PFSK-1 (cell line): ENCODE results near the gene YIF1A.
A peak's percentile ranks its signal among the peaks of the same experiment; 100 is the strongest.

Source experiments
- FOXP2 ChIP-seq: optimal IDR thresholded peaks from 2 replicates; pipeline ENCODE3; 2011; ENCODE audit warnings: borderline replicate concordance, control low read depth, inconsistent platforms; ENCODE audit not compliant: insufficient read depth; ENCODE audit errors: extremely low read length, extremely low read depth
- POLR2AphosphoS5 ChIP-seq: IDR thresholded peaks from 2 replicates; pipeline ENCODE4 v1.6.1; 2012; ENCODE audit warnings: low read depth, mild to moderate bottlenecking, control low read depth, low read length, moderate library complexity
- SIN3A ChIP-seq: IDR thresholded peaks from 2 replicates; pipeline ENCODE4 v1.6.1; 2012; ENCODE audit warnings: mild to moderate bottlenecking, low read length, moderate library complexity, borderline replicate concordance; ENCODE audit not compliant: insufficient read depth
- TAF1 ChIP-seq: IDR thresholded peaks from 2 replicates; pipeline ENCODE4 v1.6.1; 2012; ENCODE audit warnings: low read length, control low read depth, borderline replicate concordance; ENCODE audit not compliant: insufficient read depth
- TF ChIP-seq, protein P1 (sequence below), 2 experiments: IDR thresholded peaks; 2 replicates each; pipeline versions ENCODE4 v1.6.1 to v1.8.0; 2011 to 2012; ENCODE audit warnings: low read depth in 2 of 2, low read length in 2 of 2, control low read depth in 1 of 2, inconsistent platforms in 1 of 2, mild to moderate bottlenecking in 1 of 2, moderate library complexity in 1 of 2; ENCODE audit not compliant: insufficient read depth in 1 of 2

YIF1A gene

DNA sequence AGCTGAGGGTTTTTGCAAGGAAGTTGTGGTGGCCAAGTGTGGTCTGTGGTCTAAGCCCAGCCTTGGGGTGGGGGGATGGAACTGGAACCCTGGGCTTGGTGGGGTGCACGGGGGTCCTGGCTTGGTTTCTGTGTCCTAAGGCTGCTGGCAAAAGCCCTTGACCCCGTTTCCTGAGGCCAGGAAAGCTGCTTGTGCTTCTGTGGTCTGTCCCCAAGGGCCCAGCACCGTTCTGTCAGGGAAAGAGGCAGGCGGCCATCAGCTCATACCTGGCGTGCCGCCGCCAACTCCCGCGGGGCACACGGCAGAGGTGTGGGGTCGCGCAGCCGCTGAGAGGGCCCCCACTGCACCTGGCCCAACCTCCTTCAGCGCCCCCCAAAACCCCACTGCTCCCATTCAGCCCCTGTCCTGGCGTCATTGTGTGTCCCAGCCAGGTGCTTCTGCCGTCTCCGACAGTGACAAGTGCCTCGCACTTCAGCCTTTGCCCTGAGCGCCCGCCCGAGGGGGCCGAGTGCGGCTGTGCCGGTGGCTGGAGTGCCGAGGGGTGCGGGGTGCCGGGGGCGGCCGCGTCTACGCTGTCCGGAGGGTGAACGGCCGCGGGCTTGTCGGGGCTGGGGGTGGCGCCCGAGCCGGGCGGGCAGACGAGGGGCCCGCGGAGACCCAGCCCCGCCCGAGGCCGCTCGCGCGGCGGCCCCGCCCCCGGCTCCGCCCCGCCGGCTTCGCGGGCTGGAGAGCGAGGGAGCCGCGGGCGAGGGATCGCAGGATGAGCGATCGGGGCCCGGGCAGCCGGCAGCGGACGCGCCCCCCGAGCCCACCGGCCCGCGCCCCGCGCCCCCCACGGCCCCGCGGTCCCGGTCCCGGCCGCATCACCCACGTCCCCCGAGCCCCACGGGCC is 11.2 kb downstream of the YIF1A start, which contains the start of gene CNIH2:
TSS of gene CNIH2 (plus strand) at position 705 of the 892 bp plus-strand sequence. CDS start 282 bp downstream, outside the sequence.
- TF ChIP-seq FOXP2 = no peak
- no peak for TF ChIP-seq TAF1
- peak; percentile 57 for TF ChIP-seq POLR2AphosphoS5
- TF ChIP-seq, protein P1, sequence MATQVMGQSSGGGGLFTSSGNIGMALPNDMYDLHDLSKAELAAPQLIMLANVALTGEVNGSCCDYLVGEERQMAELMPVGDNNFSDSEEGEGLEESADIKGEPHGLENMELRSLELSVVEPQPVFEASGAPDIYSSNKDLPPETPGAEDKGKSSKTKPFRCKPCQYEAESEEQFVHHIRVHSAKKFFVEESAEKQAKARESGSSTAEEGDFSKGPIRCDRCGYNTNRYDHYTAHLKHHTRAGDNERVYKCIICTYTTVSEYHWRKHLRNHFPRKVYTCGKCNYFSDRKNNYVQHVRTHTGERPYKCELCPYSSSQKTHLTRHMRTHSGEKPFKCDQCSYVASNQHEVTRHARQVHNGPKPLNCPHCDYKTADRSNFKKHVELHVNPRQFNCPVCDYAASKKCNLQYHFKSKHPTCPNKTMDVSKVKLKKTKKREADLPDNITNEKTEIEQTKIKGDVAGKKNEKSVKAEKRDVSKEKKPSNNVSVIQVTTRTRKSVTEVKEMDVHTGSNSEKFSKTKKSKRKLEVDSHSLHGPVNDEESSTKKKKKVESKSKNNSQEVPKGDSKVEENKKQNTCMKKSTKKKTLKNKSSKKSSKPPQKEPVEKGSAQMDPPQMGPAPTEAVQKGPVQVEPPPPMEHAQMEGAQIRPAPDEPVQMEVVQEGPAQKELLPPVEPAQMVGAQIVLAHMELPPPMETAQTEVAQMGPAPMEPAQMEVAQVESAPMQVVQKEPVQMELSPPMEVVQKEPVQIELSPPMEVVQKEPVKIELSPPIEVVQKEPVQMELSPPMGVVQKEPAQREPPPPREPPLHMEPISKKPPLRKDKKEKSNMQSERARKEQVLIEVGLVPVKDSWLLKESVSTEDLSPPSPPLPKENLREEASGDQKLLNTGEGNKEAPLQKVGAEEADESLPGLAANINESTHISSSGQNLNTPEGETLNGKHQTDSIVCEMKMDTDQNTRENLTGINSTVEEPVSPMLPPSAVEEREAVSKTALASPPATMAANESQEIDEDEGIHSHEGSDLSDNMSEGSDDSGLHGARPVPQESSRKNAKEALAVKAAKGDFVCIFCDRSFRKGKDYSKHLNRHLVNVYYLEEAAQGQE (IDR thresholded peaks at IDR 0.05; ENCODE audit: insufficient read depth in 1 of 2, low read depth in 2 of 2, low read length in 2 of 2) = no peak
- TF ChIP-seq SIN3A = no peak

DNA sequence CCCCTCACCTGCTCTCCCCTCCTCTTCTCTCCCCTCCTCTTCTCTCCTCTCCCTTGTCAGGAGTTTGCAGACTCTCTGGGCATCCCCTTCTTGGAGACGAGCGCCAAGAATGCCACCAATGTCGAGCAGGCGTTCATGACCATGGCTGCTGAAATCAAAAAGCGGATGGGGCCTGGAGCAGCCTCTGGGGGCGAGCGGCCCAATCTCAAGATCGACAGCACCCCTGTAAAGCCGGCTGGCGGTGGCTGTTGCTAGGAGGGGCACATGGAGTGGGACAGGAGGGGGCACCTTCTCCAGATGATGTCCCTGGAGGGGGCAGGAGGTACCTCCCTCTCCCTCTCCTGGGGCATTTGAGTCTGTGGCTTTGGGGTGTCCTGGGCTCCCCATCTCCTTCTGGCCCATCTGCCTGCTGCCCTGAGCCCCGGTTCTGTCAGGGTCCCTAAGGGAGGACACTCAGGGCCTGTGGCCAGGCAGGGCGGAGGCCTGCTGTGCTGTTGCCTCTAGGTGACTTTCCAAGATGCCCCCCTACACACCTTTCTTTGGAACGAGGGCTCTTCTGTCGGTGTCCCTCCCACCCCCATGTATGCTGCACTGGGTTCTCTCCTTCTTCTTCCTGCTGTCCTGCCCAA is 12.8 kb downstream of the YIF1A start:
- 0 out of 2 replicates have a peak, but pooled peaks have one; percentile 17 for TF ChIP-seq POLR2AphosphoS5
- no peak for TF ChIP-seq FOXP2

DNA sequence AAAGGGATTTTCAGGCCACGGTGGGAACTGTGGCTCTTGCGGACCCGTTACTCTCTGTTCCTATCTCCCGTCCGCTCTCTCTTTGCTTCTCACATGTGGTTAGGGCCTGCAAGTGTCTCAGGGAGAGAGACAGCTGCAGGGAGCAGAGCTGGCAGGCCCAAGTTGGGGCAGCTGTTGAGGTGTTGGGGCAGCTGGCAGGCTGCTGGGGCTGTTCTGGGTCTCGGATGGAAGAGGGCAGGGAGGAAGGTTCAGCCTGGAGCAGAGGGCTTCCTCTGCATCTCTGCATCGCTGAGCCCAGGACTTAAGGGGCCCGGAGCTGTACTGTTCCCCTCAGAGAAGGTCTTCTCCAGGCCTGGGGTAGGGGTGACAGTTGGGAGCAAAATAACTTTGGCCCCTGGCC is 13.5 kb downstream of the YIF1A start:
- TF ChIP-seq FOXP2 = no peak

DNA sequence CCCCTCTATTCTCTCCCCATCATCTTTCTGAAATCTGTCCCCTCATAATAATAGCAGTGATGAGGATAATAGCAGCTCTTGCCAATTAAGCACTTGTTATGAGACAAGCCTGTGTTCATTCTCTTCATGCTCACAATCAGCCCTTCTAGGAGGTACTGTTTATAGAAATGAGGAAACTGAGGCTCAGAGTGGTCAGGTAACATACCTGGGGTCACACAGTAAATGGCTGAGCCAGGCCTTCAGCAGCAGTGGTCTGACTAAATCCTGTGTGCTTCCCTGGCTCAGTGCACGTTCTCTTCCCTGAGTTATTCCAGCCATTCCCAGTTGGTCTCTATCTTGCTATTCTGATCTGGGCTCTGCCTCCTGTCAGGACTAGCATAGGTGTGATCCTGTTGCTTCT is 14.7 kb downstream of the YIF1A start:
- no peak for TF ChIP-seq POLR2AphosphoS5
- no peak for TF ChIP-seq TAF1
- TF ChIP-seq, protein P1 (IDR thresholded peaks at IDR 0.05; ENCODE audit: insufficient read depth in 1 of 2, low read depth in 2 of 2, low read length in 2 of 2) = no peak
- TF ChIP-seq FOXP2 = no peak
- TF ChIP-seq SIN3A = no peak

DNA sequence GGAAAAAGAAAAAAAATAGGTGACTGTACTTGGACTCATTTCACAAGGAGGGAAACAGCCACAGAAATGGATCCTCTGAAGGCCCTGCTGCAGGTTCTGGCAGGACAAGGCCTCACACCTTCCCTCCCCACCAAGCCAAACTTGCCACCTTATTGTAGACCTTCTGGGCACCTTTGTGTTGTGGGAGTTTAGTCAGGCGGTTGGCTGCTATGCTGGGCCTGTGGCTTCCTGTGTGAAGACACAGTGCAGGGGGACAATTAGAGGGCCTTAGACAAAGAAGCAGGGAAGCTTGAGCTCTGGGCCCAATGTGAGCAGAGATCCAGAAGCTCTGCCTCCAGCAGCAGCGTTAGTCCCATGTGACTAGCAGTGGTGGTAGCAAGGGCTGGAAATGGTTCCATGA is 16.3 kb downstream of the YIF1A start:
- TF ChIP-seq SIN3A (no peak), POLR2AphosphoS5 (no peak), TAF1 (no peak), FOXP2 (no peak)
- TF ChIP-seq, protein P1 (IDR thresholded peaks at IDR 0.05; ENCODE audit: insufficient read depth in 1 of 2, low read depth in 2 of 2, low read length in 2 of 2) = no peak

DNA sequence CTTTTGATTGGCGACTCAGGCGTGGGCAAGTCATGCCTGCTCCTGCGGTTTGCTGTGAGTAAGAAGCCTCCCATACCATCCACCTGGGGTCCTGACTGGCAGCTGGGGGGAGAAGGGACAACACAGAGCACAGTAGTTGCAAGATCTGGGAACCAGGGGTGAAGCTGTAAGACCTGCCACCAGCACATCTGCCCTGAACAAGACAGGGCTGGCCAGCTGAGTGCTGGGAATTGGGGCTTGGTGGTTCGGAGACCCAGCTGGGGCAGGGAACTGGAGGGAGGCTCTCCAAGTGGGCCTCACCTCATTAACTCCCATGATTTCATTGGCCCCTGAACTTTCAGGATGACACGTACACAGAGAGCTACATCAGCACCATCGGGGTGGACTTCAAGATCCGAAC is 17.1 kb downstream of the YIF1A start:
- TF ChIP-seq SIN3A (no peak), TAF1 (no peak), FOXP2 (no peak), POLR2AphosphoS5 (no peak)
- TF ChIP-seq, protein P1 (IDR thresholded peaks at IDR 0.05; ENCODE audit: insufficient read depth in 1 of 2, low read depth in 2 of 2, low read length in 2 of 2) = no peak
